Measurements from ENCODE around the gene PCDHGA4. TPM values are rescaled to one million over a fixed set of nuclear protein-coding genes. Genes with fewer than 3 reads are reported as not detected.
"Not testable (repeated sequence)": the region's sequence is repeated elsewhere in the genome, so short reads cannot be mapped to it uniquely, and the experiment has no call there.

PCDHGA4 gene
- total RNA-seq, 4 donors from 2014 or later, result 1.3 to 5.4 (median 1.5) TPM

GRCh38 chr5:141388661-141389060, 33.8 kb downstream of the PCDHGA4 start:
- no peak for ATAC-seq
- Histone ChIP-seq H3K4me3 (peak overlapping the region in 1 of 4 donors; percentile 20), H3K9me3 (peaks cover 0 to 5% (median 5%) of the 10 kb centered on the region in 3 donors), H3K4me1 (peaks cover 4% of the 10 kb centered on the region in 2 donors), H3K27me3 (peaks cover 0 to 11% (median 2%) of the 10 kb centered on the region in 3 donors), H3K27ac (no peak overlapping the region), H3K36me3 (no peaks in the 10 kb centered on the region)
- intact Hi-C loops (cut with DNase I; ENCODE audit: low total_unique reads), result no loop called here
- in situ Hi-C loops (cut with MboI; ENCODE audit: low sequenced_read_pairs in 4 of 4), result no loop called here
- TF ChIP-seq CTCF (IDR thresholded peaks at IDR 0.05 in 4 of 5, conservative IDR thresholded peaks at IDR 0.05 in 1 of 5) (no peak), POLR2A (IDR thresholded peaks at IDR 0.05) (no peak)
- DNase-seq, result no peak

- in situ Hi-C loops (cut with MboI; ENCODE audit: low sequenced_read_pairs in 4 of 4) (no loop called here), intact Hi-C loops (cut with DNase I; ENCODE audit: low total_unique reads) (no loop called here)
- Histone ChIP-seq H3K9me3 (peaks cover 0 to 5% (median 5%) of the 10 kb centered on the region in 3 donors), H3K27ac (no peak overlapping the region), H3K36me3 (no peaks in the 10 kb centered on the region), H3K4me3 (no peak overlapping the region), H3K4me1 (peaks cover 4% of the 10 kb centered on the region in 2 donors), H3K27me3 (peaks cover 0 to 15% (median 2%) of the 10 kb centered on the region in 3 donors)
- TF ChIP-seq CTCF (IDR thresholded peaks at IDR 0.05 in 4 of 5, conservative IDR thresholded peaks at IDR 0.05 in 1 of 5), result no peak
- ATAC-seq (no peak), DNase-seq (no peak)
Measured at GRCh38 chr5:141389153-141390042, 34.6 kb downstream of the PCDHGA4 start.

DNA sequence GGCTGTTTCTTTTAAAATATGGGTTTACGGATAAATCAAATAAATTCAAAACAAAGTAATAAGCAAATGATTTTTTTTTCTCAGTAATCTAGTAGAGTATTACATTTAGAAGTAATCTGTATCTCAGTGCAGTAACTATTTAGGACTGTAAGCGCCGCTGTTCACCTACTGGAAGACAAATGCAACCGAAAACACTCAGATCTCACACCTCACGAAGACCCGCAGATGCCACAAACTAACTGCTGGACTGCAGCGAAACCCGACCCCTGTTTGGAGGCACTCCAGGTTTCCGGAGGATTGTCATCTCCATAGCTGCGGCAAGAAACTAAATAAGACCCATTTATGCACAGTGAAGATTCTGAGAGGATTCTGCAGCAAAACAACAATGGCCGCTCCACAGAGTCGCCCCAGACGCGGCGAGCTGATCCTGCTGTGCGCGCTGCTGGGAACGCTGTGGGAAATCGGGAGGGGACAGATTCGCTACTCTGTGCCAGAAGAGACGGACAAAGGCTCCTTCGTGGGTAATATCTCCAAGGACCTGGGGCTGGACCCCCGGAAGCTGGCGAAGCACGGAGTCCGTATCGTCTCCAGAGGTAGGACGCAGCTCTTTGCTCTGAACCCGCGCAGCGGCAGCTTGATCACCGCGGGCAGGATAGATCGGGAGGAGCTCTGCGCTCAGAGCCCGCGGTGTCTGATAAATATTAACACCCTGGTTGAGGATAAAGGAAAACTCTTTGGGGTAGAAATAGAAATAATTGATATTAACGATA, 37.8 kb downstream of the PCDHGA4 start, which contains the start of gene PCDHGA8:
TSS of gene PCDHGA8 (plus strand) at position 205 of the 770 bp plus-strand sequence. CDS start at position 386, 181 bp downstream.
- Histone ChIP-seq H3K9me3 (peaks cover 0 to 5% (median 5%) of the 10 kb centered on the region in 3 donors), H3K4me1 (peaks cover 0 to 6% of the 10 kb centered on the region in 2 donors), H3K27ac (no peak within 1 kb of the TSS), H3K4me3 (peak within 1 kb of the TSS; percentile 9 to 41 (median 12)), H3K36me3 (no peaks in the 10 kb centered on the region), H3K27me3 (peaks cover 0 to 21% (median 2%) of the 10 kb centered on the region in 3 donors)
- ATAC-seq (peak in 1 of 2 donors; percentile 37), DNase-seq (no peak)
- in situ Hi-C loops (cut with MboI; ENCODE audit: low sequenced_read_pairs in 4 of 4) (no loop called here), intact Hi-C loops (cut with DNase I; ENCODE audit: low total_unique reads) (no loop called here)
- no peak for TF ChIP-seq POLR2A (IDR thresholded peaks at IDR 0.05)
- peak in 3 of 5 experiments; percentile 18 to 48 (median 20) for TF ChIP-seq CTCF (IDR thresholded peaks at IDR 0.05 in 4 of 5, conservative IDR thresholded peaks at IDR 0.05 in 1 of 5)

- no peak for DNase-seq
- in situ Hi-C loops (cut with MboI; ENCODE audit: low sequenced_read_pairs in 4 of 4), result no loop called here
- peaks cover 0 to 6% of the 10 kb centered on the region in 2 donors for H3K4me1 ChIP-seq
- peaks cover 0 to 5% (median 5%) of the 10 kb centered on the region in 3 donors for H3K9me3 ChIP-seq
- no peaks in the 10 kb centered on the region for H3K36me3 ChIP-seq
- peak overlapping the region in 1 of 4 donors; percentile 41 for H3K4me3 ChIP-seq
- intact Hi-C loops (cut with DNase I; ENCODE audit: low total_unique reads), result no loop called here
- no peak for ATAC-seq
- no peak overlapping the region for H3K27ac ChIP-seq
- H3K27me3 ChIP-seq, result peaks cover 0 to 21% (median 2%) of the 10 kb centered on the region in 3 donors
- TF ChIP-seq CTCF (IDR thresholded peaks at IDR 0.05 in 4 of 5, conservative IDR thresholded peaks at IDR 0.05 in 1 of 5) (no peak), POLR2A (IDR thresholded peaks at IDR 0.05) (no peak)
Measured at GRCh38 chr5:141393267-141393666, 38.4 kb downstream of the PCDHGA4 start.

DNA sequence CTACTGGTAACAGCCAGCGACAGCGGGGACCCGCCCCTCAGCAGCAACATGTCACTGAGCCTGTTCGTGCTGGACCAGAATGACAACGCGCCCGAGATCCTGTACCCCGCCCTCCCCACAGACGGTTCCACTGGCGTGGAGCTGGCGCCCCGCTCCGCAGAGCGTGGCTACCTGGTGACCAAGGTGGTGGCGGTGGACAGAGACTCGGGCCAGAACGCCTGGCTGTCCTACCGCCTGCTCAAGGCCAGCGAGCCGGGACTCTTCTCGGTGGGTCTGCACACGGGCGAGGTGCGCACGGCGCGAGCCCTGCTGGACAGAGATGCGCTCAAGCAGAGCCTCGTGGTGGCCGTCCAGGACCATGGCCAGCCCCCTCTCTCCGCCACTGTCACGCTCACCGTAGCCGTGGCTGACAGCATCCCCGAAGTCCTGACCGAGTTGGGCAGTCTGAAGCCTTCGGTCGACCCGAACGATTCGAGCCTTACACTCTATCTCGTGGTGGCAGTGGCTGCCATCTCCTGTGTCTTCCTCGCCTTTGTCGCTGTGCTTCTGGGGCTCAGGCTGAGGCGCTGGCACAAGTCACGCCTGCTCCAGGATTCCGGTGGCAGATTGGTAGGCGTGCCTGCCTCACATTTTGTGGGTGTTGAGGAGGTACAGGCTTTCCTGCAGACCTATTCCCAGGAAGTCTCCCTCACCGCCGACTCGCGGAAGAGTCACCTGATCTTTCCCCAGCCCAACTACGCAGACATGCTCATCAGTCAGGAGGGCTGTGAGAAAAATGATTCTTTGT, 39.8 kb downstream of the PCDHGA4 start:
- in situ Hi-C loops (cut with MboI; ENCODE audit: low sequenced_read_pairs in 4 of 4); DNase-seq; H3K36me3 ChIP-seq; H3K27ac ChIP-seq; intact Hi-C loops (cut with DNase I; ENCODE audit: low total_unique reads); H3K9me3 ChIP-seq; H3K4me3 ChIP-seq; ATAC-seq: not testable (repeated sequence)
- Histone ChIP-seq H3K27me3 (peaks cover 0 to 21% (median 0%) of the 10 kb centered on the region in 3 donors), H3K4me1 (peaks cover 6 to 16% of the 10 kb centered on the region in 2 donors)
